ENCODE results near the gene TRIM40.

Gene TRIM40

DNA sequence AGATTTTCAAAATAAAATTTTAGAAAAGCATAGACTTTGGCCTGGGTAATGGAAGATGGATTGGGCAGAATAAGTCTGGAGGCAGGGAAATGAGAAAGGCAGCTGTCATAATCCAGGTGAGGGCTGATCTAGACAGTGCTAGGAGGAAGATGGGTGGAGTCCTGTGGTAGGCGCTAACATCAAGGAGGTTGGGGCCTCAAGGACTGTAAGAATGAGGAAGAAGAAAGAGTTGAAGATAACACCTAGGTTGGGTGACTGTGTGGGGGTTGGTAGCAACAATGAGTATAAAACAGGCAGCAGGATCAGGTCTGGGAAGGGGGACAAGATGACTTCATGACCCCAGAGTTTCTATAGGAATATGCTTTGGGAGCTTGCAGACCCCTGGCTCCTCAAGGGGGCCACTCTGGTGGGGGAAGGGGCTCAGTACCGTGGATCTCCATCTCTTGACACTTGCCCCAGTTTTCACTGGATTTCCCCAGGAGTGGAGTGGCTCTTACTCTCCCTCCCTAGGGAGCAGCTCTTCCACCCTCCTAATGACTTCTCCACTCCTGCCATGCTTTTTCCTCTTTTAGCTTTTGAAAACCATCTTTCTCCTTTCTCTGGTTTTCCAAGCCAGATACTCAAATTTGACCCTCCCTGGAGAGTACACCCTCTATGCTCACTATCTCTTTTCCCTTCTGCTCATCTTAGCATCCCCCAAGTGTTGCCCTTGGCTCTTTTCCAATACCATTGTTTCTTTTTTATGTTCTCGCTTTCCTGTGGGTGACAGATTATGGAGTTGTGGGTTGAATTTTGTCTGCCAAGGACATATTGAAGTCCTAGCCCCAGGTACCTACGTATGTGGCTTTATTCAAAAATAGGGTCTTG is 37.8 kb upstream of the TRIM40 start:
- TF ChIP-seq, protein P1, sequence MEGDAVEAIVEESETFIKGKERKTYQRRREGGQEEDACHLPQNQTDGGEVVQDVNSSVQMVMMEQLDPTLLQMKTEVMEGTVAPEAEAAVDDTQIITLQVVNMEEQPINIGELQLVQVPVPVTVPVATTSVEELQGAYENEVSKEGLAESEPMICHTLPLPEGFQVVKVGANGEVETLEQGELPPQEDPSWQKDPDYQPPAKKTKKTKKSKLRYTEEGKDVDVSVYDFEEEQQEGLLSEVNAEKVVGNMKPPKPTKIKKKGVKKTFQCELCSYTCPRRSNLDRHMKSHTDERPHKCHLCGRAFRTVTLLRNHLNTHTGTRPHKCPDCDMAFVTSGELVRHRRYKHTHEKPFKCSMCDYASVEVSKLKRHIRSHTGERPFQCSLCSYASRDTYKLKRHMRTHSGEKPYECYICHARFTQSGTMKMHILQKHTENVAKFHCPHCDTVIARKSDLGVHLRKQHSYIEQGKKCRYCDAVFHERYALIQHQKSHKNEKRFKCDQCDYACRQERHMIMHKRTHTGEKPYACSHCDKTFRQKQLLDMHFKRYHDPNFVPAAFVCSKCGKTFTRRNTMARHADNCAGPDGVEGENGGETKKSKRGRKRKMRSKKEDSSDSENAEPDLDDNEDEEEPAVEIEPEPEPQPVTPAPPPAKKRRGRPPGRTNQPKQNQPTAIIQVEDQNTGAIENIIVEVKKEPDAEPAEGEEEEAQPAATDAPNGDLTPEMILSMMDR (IDR thresholded peaks at IDR 0.05; ENCODE audit: low read depth, low read length) = no peak
- DNase-seq (ENCODE audit: extremely low read depth, low read depth) = no peak

DNA sequence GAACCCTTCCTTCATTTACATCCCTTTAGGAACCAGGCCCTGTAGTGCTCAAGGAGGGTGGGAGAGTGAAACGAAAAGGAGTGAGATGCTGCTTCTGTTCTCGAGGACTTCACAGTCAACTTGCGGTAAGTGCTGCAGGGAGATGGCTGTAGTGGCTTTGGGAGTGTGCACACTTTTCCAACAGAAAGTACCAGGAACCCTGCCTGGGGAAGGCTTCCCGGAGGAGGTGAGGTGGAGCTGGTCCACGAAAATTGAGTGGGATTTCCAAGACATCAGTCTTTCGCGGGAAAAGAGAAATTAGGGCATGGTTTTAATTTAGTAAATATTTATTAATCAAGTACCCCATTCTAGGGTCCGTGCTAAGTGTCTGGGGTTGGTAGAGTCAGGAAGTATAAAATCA is 35.8 kb upstream of the TRIM40 start:
- TF ChIP-seq, protein P1 (IDR thresholded peaks at IDR 0.05; ENCODE audit: low read depth, low read length) = no peak
- DNase-seq (ENCODE audit: extremely low read depth, low read depth) = no peak

DNA sequence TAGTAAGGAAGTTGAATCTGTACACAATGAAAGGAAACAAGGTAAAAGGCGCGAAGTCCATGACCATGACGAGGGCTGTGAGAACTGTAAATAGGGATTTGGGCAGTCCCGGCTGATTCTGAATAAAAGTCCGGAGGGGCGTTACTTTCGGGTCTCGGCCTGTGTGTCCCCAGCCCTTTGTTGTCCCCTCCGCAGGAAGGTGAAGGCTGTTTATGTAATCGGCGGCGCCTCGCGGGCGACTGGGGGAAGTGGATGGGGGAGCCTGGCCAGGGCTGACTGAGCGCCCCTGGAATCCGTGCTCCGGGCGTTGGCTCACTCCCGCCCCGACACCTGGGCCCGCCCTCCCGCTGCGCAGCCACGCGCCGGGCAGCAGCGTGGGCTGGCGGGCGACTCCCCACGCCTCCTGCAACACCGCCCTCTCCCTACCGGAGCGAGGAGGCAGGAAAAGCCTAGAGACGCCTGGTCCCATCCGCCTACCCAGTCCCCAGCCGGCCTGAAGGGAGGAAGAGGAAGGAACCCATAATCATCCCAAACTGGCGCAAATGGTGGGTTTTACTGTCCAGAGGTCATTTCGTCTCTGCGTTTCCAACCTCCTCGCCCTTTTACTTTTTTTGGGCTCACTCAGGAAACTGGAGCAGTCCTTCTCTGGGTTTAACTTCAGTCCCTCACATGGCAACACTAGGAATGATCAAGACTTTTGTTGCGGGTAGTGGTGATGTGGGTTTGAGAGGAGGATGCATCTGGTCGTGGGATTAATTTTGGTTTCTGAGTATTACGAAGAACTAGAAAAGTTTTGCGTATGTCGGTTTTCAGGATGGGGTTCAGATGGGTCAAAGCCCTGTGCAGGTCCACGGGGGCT is 35.1 kb upstream of the TRIM40 start:
- DNase-seq (ENCODE audit: extremely low read depth, low read depth) = no peak
- TF ChIP-seq, protein P1 (IDR thresholded peaks at IDR 0.05; ENCODE audit: low read depth, low read length) = no peak

DNA sequence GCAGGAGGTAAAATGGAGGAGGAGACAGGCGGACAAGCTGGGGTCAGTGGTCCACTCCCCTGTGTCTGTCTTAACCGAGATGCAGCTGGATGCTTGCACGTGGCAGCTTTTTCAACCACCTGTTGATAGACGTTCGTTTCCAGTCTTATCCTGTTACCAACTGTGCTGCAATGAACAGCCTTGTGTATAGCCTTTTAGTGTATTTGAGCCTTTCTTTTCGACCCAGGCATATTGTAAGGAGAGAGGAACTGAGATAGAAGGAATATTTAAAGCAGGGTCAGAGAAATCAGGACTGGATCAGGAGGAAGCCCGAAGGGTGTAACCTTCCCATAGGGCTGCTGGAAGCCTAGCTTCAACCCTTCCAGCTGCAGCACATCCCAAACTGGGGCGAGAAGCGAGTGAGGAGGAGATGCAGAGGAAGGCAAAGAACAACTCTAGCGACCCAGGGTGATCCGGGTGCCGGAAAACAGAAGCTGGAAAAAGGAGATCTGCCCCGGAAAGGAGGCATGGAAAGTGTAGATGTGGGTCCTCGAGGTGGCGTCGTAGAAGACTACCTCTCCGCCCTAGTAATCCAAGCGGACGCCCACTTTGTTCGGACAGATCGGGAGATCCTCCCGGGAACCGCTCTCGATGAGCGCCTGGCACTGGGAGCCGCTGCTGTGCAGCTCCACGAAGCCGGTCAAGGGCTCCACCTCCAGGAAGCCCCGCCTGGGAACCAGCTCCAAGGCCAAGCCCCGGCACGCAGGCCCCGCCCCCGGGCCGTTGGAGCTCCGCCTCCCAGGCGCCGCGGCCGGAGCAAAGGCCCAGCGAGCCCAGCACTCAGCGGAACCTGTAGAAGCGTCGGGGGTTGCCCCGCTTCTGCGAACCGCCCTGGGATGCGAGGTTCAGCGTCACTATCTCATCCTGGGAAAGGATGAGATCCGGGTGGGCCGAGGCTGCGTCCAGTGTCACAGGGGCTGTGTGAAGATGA is 34.2 kb upstream of the TRIM40 start:
- TF ChIP-seq, protein P1 (IDR thresholded peaks at IDR 0.05; ENCODE audit: low read depth, low read length) = peak; percentile 8
- DNase-seq (ENCODE audit: extremely low read depth, low read depth) = peak; percentile 41

DNA sequence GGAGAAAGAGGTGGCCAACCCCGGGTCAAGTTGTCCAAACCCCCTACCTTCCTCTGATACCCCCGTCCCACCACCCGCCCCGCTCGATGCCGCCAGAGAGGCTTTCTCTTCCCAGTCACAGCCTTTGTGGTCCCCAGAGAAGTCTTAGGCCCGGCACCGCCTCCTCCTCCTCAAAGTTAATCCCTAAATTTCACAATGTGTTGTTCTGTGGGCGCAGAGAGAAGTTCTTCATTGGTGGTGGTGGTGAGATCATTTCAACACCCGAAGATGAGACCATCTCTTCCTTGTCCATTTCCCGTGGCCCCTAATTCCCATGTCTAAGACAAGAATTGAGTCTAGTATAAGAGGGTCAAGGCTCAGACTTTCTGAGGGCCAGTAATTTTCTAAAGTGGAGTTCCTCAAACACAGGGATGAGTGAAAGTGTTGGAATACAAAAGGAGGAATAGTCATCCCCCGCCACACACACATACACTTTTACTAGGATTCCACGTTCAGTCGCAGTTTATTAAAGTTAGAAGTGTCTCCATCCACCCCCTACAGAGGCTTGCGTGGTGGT is 33.4 kb upstream of the TRIM40 start:
- TF ChIP-seq, protein P1 (IDR thresholded peaks at IDR 0.05; ENCODE audit: low read depth, low read length) = no peak
- peak; percentile 4 for DNase-seq (ENCODE audit: extremely low read depth, low read depth)

DNA sequence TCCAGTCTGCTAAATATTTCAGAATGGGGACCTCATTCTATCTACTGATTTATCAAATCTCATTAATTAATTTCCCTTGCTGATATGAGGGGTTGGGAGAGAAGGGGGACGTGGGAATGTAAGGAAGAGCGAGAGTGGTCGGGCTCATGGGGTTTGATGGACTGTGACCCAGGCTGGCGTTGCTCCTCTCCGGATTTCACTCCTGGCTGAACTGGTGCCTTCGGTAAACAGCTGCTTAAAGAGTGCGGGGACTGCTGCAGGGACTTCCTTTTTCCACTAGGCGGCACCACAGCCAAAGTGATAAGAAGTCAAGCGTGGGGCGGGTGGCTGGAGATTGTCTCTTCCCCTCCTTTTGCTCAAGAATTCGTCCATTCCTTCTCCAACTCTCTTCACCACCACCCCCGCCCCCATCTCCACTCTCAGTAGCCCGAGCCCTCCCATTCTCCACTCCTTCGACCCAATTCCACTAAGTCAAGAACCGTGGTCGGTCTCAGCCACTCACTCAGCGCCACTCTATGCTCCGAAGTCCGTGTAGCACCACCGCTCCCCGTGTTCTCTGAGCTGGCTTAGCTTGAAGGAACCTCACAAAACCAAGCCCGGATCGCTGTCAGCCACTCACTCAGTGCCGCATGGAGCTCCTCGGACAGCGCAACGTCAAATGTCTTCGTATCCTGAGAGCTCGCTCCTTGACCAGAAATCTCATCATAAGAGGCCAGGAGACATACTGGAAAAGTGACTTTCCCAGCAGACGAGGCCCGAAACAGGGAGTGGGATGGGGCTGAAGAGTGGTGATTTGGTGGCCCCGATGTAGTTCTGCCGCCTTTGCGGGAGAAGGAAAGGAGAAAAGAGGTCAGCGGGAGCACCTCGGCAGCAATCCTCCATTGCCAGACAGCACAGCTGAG is 32.7 kb upstream of the TRIM40 start:
- DNase-seq (ENCODE audit: extremely low read depth, low read depth) = peak; percentile 62
- TF ChIP-seq, protein P1 (IDR thresholded peaks at IDR 0.05; ENCODE audit: low read depth, low read length) = peak; percentile 96

All from AG09319 (cell line).